ENCODE data around the gene NEDD4L. TPM values are rescaled to one million over a fixed set of nuclear protein-coding genes. Genes with fewer than 3 reads are reported as not detected.

NEDD4L gene
- total RNA-seq, 1 experiment from 2014 or later, result 42.9 TPM

- TF ChIP-seq SIN3A (IDR thresholded peaks at IDR 0.05; ENCODE audit: borderline replicate concordance, insufficient read depth, low read depth, low read length) (no peak), CTCF (IDR thresholded peaks at IDR 0.05) (no peak), REST (IDR thresholded peaks at IDR 0.05; ENCODE audit: insufficient read depth in 1 of 2, low read depth in 2 of 2, low read length in 1 of 2) (no peak), POLR2AphosphoS5 (IDR thresholded peaks at IDR 0.05; ENCODE audit: low read depth, low read length) (no peak), TCF7L2 (IDR thresholded peaks at IDR 0.05; ENCODE audit: low read depth, low read length) (no peak)
- POLR2A ChIA-PET, result interaction anchor here (0.6 kb wide), 1 partner anchor 521 kb away, joined by 3 read pairs; no protein-coding TSS in a partner anchor
- CTCF ChIA-PET, result no interaction called here
- DNase-seq (ENCODE audit: low read depth, low spot score), result no peak
- H3K27ac ChIP-seq (ENCODE audit: low read length), result peak overlapping the region; percentile 59; the same call in 1 of the 2 replicates
- no peaks in the 10 kb centered on the region for H3K27me3 ChIP-seq (ENCODE audit: control insufficient read depth, insufficient read depth, low read length)
- intact Hi-C loops (cut with micrococcal nuclease; ENCODE audit: unreplicated experiment) (loop anchor here (5.0 kb wide), 1 partner anchor 135 kb away; the partner anchor contains the start of gene NEDD4L), in situ Hi-C loops (cut with HindIII; ENCODE audit: low pct_unique_long_range_greater_than_20kb, low sequenced_read_pairs) (no loop called here)
- no peaks in the 10 kb centered on the region for H3K36me3 ChIP-seq (ENCODE audit: control insufficient read depth, insufficient read depth, low read length)
- H3K9me3 ChIP-seq (ENCODE audit: control insufficient read depth, insufficient read depth, low read depth, low read length), result no peaks in the 10 kb centered on the region
- peak; percentile 38; the same call in 1 of the 2 replicates for ATAC-seq
- H3K4me1 ChIP-seq (ENCODE audit: control insufficient read depth, insufficient read depth, low read length), result peaks cover 33% of the 10 kb centered on the region
- no peak overlapping the region for H3K4me3 ChIP-seq (ENCODE audit: low read depth in 2 of 2, low read length in 2 of 2)
- no TSS peak for BruUV-seq (replicated peaks)
Measured at GRCh38 chr18:58177004-58177717, 133.1 kb downstream of the NEDD4L start.

GRCh38 chr18:58177896-58178470 lies 134.0 kb downstream of the NEDD4L start:
- no TSS peak for BruUV-seq (replicated peaks)
- CTCF ChIA-PET, result interaction anchor here (1.0 kb wide), 1 partner anchor 42 kb away, joined by 3 read pairs; no protein-coding TSS in a partner anchor
- Histone ChIP-seq H3K9me3 (ENCODE audit: control insufficient read depth, insufficient read depth, low read depth, low read length) (no peaks in the 10 kb centered on the region), H3K27ac (ENCODE audit: low read length) (peak overlapping the region; percentile 59; the same call in 1 of the 2 replicates), H3K36me3 (ENCODE audit: control insufficient read depth, insufficient read depth, low read length) (no peaks in the 10 kb centered on the region), H3K4me3 (ENCODE audit: low read depth in 2 of 2, low read length in 2 of 2) (no peak overlapping the region), H3K27me3 (ENCODE audit: control insufficient read depth, insufficient read depth, low read length) (no peaks in the 10 kb centered on the region), H3K4me1 (ENCODE audit: control insufficient read depth, insufficient read depth, low read length) (peaks cover 33% of the 10 kb centered on the region)
- TF ChIP-seq REST (IDR thresholded peaks at IDR 0.05; ENCODE audit: insufficient read depth in 1 of 2, low read depth in 2 of 2, low read length in 1 of 2) (no peak), POLR2AphosphoS5 (IDR thresholded peaks at IDR 0.05; ENCODE audit: low read depth, low read length) (no peak), SIN3A (IDR thresholded peaks at IDR 0.05; ENCODE audit: borderline replicate concordance, insufficient read depth, low read depth, low read length) (no peak), TCF7L2 (IDR thresholded peaks at IDR 0.05; ENCODE audit: low read depth, low read length) (no peak), CTCF (IDR thresholded peaks at IDR 0.05) (no peak)
- ATAC-seq (no peak), DNase-seq (ENCODE audit: low read depth, low spot score) (no peak)
- in situ Hi-C loops (cut with HindIII; ENCODE audit: low pct_unique_long_range_greater_than_20kb, low sequenced_read_pairs), result no loop called here
- POLR2A ChIA-PET, result no interaction called here
- intact Hi-C loops (cut with micrococcal nuclease; ENCODE audit: unreplicated experiment), result loop anchor here (5.0 kb wide), 1 partner anchor 136 kb away; the partner anchor contains the start of gene NEDD4L
